B cell (primary cell): ENCODE measurements around the gene DTL. TPM values are rescaled to one million over a fixed set of nuclear protein-coding genes. Genes with fewer than 3 reads are reported as not detected.

Experiments
- ATAC-seq: fragments of 200-7000 bp; cut with Tn5 transposase; one replicate; pipeline ENCODE4 v1.10.0; 2021; ENCODE audit warnings: low read depth, mild to moderate bottlenecking, moderate number of reproducible peaks, moderate library complexity
- CTCF ChIA-PET: fragments of 350-600 bp; sonication (Branson Sonifier 250); formaldehyde crosslinking; loops from one replicate; lab custom pipeline; 2021; ENCODE audit warnings: antibody characterized with exemption, inconsistent platforms; lab: Charles Lee
- POLR2A ChIA-PET: fragments of 350-600 bp; sonication (Branson Sonifier 250); formaldehyde crosslinking; loops from one replicate; lab custom pipeline; 2021; ENCODE audit warnings: antibody characterized with exemption; lab: Charles Lee
- DNase-seq: peaks from one replicate; pipeline ENCODE4 v3.0.0; 2013
- H2AFZ ChIP-seq: 2 replicates; pipeline ENCODE4 v1.6.1; 2012; ENCODE audit warnings: mild to moderate bottlenecking, low read depth, low read length; ENCODE audit not compliant: insufficient read depth, poor library complexity, severe bottlenecking
- H3K27ac ChIP-seq, 2 donors: 1 replicate in 1 of 2; 2 replicates in 1 of 2; pipeline ENCODE4 v1.5.1; 2012 to 2013; ENCODE audit warnings: low read length in 2 of 2, mild to moderate bottlenecking in 2 of 2, moderate library complexity in 1 of 2
- H3K27me3 ChIP-seq, 4 experiments: fragments of 200-600 bp in 1 of 4; sonication (generic) in 1 of 4; replicated peaks in 1 of 4; 1 replicate in 2 of 4; 2 replicates in 2 of 4; pipeline versions ENCODE4 v1.6.1 to v1.7.0; 2013 to 2016; ENCODE audit warnings: low read length in 3 of 4, mild to moderate bottlenecking in 2 of 4, mixed read lengths in 1 of 4, moderate library complexity in 1 of 4; ENCODE audit not compliant: insufficient read depth in 4 of 4, control insufficient read depth in 3 of 4; ENCODE audit errors: control extremely low read depth in 1 of 4
- H3K36me3 ChIP-seq, 2 experiments: replicated peaks in 1 of 2; 1 replicate in 1 of 2; 2 replicates in 1 of 2; pipeline versions ENCODE4 v1.6.1 to v1.7.1; 2013; ENCODE audit warnings: low read length in 1 of 2; ENCODE audit not compliant: insufficient read depth in 2 of 2, control insufficient read depth in 1 of 2; ENCODE audit errors: control extremely low read depth in 1 of 2, extremely low read depth in 1 of 2
- H3K4me1 ChIP-seq, 2 donors: fragments of 200-600 bp in 1 of 2; sonication (generic) in 1 of 2; 1 replicate in 1 of 2; 2 replicates in 1 of 2; pipeline versions ENCODE4 v1.5.1 to v1.6.1; 2013 to 2017; ENCODE audit warnings: low read length in 2 of 2; ENCODE audit not compliant: control insufficient read depth in 2 of 2, insufficient read depth in 2 of 2
- H3K4me2 ChIP-seq: replicated peaks from 2 replicates; pipeline ENCODE3; 2012; ENCODE audit warnings: mild to moderate bottlenecking, low read depth, low read length; ENCODE audit not compliant: poor library complexity, severe bottlenecking
- H3K4me3 ChIP-seq, 5 experiments: fragments of 200-600 bp in 1 of 5; sonication (generic) in 1 of 5; 1 replicate in 3 of 5; 2 replicates in 2 of 5; pipeline versions ENCODE4 v1.5.1 to v1.7.0; 2011 to 2016; ENCODE audit warnings: low read length in 4 of 5, mild to moderate bottlenecking in 4 of 5, low read depth in 2 of 5, control low read depth in 1 of 5, moderate library complexity in 1 of 5; ENCODE audit not compliant: insufficient read depth in 1 of 5; ENCODE audit errors: control extremely low read depth in 1 of 5, extremely low read depth in 1 of 5
- H3K79me2 ChIP-seq: fragments of 200-600 bp; sonication (generic); one replicate; pipeline ENCODE4 v1.6.0; 2016; ENCODE audit warnings: low read length; ENCODE audit not compliant: control insufficient read depth, insufficient read depth
- H3K9ac ChIP-seq: fragments of 200-600 bp; sonication (generic); 2 replicates; pipeline ENCODE4 v1.6.1; 2017; ENCODE audit warnings: mild to moderate bottlenecking, low read length, moderate library complexity
- H3K9me3 ChIP-seq, 3 donors: one replicate each; pipeline versions ENCODE4 v1.6.1 to v1.7.1; 2013; ENCODE audit warnings: low read length in 2 of 3; ENCODE audit not compliant: control insufficient read depth in 2 of 3, insufficient read depth in 1 of 3; ENCODE audit errors: control extremely low read depth in 1 of 3
- H4K20me1 ChIP-seq: 2 replicates; pipeline ENCODE4 v1.6.0; 2012; ENCODE audit warnings: mild to moderate bottlenecking, low read length; ENCODE audit not compliant: insufficient read depth, control insufficient read depth, poor library complexity, severe bottlenecking
- H3K27ac Mint-ChIP-seq: one replicate; pipeline ENCODE4 v1.8.0; 2021; ENCODE audit warnings: mixed read lengths
- H3K27me3 Mint-ChIP-seq: one replicate; pipeline ENCODE4 v1.8.0; 2021; ENCODE audit warnings: mixed read lengths
- H3K4me1 Mint-ChIP-seq: one replicate; pipeline ENCODE4 v1.8.0; 2021; ENCODE audit warnings: mixed read lengths
- H3K4me3 Mint-ChIP-seq: one replicate; pipeline ENCODE4 v1.8.0; 2021; ENCODE audit warnings: mixed read lengths
- H3K9me3 Mint-ChIP-seq: one replicate; pipeline ENCODE4 v1.8.0; 2022; ENCODE audit warnings: mixed read lengths; ENCODE audit not compliant: insufficient read depth
- EZH2 ChIP-seq: IDR thresholded peaks from 2 replicates; pipeline ENCODE4 v1.6.1; 2012; ENCODE audit warnings: borderline replicate concordance, low read depth, mild to moderate bottlenecking, moderate library complexity, low read length; ENCODE audit not compliant: insufficient read depth, poor library complexity, severe bottlenecking
- WGBS: methylation state at CpG from one replicate; pipeline ENCODE4 v1.1.5; 2013; ENCODE audit warnings: missing lambda C conversion rate; ENCODE audit not compliant: insufficient coverage; 5-methylcytosine and 5-hydroxymethylcytosine counted together
- intact Hi-C: fragments of 100-400 bp; cut with micrococcal nuclease; formaldehyde crosslinking; loops from one replicate; pipeline ENCODE4 v1.10.0; 2022
- polyA plus RNA-seq: library from polyadenylated mRNA; depleted of rRNA; stranded (reverse); fragments of >200 nt; gene quantifications from 2 replicates; pipeline ENCODE4 v1.2.3, GENCODE V29; 2012
- total RNA-seq, 2 donors: library from RNA; stranded (reverse); fragments of 120-200 nt in 1 of 2; gene quantifications; 1 replicate in 1 of 2; 2 replicates in 1 of 2; pipeline versions ENCODE4 v1.2.3 to v1.2.4, GENCODE V29; 2013 to 2022
- TF ChIP-seq, protein P1 (sequence below): fragments of 200-600 bp; IDR thresholded peaks from one replicate; pipeline ENCODE4 v1.8.0; 2022; ENCODE audit warnings: antibody characterized with exemption, mild to moderate bottlenecking

DTL gene
- total and polyA plus RNA-seq, 2 donors (not counting 1 experiment from before 2014, with no cell fraction given), result 0.37 to 0.39 TPM

DNA sequence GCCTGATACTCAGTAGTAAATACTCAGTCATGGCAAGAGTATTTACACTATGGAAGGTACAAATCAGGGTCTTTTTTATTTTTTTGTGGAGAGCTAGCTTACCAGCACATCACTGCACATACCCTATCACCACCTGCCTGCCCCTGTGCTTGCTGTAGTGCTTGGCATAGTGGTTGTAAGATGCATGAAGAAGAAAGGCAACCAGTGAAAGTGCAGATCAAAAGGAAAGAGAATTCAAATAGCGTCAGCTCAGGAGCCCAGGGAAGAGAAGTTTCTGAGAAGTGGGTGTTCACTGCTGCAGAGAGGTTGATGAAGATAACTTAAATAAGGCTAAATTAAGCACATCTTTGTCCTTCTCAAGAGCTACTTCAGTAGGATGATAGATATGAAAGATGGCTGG is 76.0 kb downstream of the DTL start:
- Histone ChIP-seq H4K20me1 (no peaks in the 10 kb centered on the region), H3K36me3 (no peaks in the 10 kb centered on the region), H3K4me1 (no peaks in the 10 kb centered on the region), H3K9ac (no peak overlapping the region), H3K27me3 (no peaks in the 10 kb centered on the region), H2AFZ (no peak overlapping the region), H3K27ac (no peak overlapping the region), H3K4me2 (no peak overlapping the region), H3K79me2 (no peaks in the 10 kb centered on the region), H3K9me3 (no peaks in the 10 kb centered on the region), H3K4me3 (no peak overlapping the region)
- Mint-ChIP-seq H3K4me3 (no peak overlapping the region), H3K4me1 (no peaks in the 10 kb centered on the region), H3K9me3 (no peaks in the 10 kb centered on the region), H3K27me3 (no peaks in the 10 kb centered on the region), H3K27ac (no peak overlapping the region)
- no peak for ATAC-seq
- no peak for DNase-seq
- intact Hi-C loops, result no loop called here
- WGBS, result 100% methylated on average over 1 of the region's 1 CpG
- CTCF ChIA-PET, result interaction anchor here (0.9 kb wide), 1 partner anchor 344 kb away, joined by 3 read pairs; no protein-coding TSS in a partner anchor
- POLR2A ChIA-PET, result no interaction called here
- TF ChIP-seq EZH2, result no peak
- TF ChIP-seq, protein P1, sequence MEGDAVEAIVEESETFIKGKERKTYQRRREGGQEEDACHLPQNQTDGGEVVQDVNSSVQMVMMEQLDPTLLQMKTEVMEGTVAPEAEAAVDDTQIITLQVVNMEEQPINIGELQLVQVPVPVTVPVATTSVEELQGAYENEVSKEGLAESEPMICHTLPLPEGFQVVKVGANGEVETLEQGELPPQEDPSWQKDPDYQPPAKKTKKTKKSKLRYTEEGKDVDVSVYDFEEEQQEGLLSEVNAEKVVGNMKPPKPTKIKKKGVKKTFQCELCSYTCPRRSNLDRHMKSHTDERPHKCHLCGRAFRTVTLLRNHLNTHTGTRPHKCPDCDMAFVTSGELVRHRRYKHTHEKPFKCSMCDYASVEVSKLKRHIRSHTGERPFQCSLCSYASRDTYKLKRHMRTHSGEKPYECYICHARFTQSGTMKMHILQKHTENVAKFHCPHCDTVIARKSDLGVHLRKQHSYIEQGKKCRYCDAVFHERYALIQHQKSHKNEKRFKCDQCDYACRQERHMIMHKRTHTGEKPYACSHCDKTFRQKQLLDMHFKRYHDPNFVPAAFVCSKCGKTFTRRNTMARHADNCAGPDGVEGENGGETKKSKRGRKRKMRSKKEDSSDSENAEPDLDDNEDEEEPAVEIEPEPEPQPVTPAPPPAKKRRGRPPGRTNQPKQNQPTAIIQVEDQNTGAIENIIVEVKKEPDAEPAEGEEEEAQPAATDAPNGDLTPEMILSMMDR, result no peak

DNA sequence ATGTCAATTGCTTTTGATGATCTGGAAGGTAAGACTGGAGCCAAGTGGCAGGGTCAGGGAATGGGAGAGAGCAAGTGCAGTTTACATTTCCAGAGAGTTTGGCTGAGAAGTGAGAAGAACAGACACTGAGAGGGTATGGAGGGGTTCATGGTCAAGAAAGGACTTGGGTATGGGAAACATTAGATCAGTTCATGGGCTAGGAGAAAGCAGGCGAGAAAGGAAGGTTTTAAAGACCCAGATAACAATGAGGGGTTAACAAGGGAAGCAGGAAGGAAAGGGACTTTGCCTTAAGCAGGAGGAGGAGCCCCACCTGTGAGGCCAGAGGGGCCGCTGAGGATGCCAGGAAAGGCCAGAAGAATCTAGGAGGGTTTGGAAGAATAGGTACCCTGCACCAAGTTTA is 78.2 kb downstream of the DTL start:
- Mint-ChIP-seq H3K27ac (no peak overlapping the region), H3K4me1 (peaks cover 4% of the 10 kb centered on the region), H3K27me3 (no peaks in the 10 kb centered on the region), H3K9me3 (no peaks in the 10 kb centered on the region), H3K4me3 (no peak overlapping the region)
- Histone ChIP-seq H3K27me3 (no peaks in the 10 kb centered on the region), H3K4me1 (peaks cover 0 to 1% of the 10 kb centered on the region in 2 donors), H3K9ac (no peak overlapping the region), H3K4me3 (no peak overlapping the region), H3K79me2 (no peaks in the 10 kb centered on the region), H3K4me2 (no peak overlapping the region), H3K36me3 (no peaks in the 10 kb centered on the region), H3K9me3 (no peaks in the 10 kb centered on the region), H2AFZ (no peak overlapping the region), H3K27ac (no peak overlapping the region), H4K20me1 (no peaks in the 10 kb centered on the region)
- ATAC-seq, result no peak
- TF ChIP-seq EZH2, result no peak
- TF ChIP-seq, protein P1, result no peak
- ChIA-PET POLR2A (no interaction called here), CTCF (no interaction called here)
- intact Hi-C loops, result no loop called here
- no peak for DNase-seq
- WGBS, result 96% methylated on average over 2 of the region's 2 CpGs
